ENCODE results near the gene SNTB2. TPM values are rescaled to one million over a fixed set of nuclear protein-coding genes. Genes with fewer than 3 reads are reported as not detected.

Gene SNTB2
- total and polyA plus RNA-seq, 9 of the 15 experiments (the other 6 are each of a cell fraction or from before 2014, with no cell fraction given) = 1.2 to 13.7 (median 5.7) TPM

GRCh38 chr16:69310653-69311532 lies 123.9 kb downstream of the SNTB2 start, which contains the start of gene VPS4A (continued):
- TF ChIP-seq CC2D1A (IDR thresholded peaks at IDR 0.05) = no peak
- no peak for TF ChIP-seq THAP7 (CRISPR knock-in tag; IDR thresholded peaks at IDR 0.05)
- peak; percentile 9 for TF ChIP-seq PCBP1 (IDR thresholded peaks at IDR 0.05; ENCODE audit: low read depth, low read length, poor library complexity, severe bottlenecking)
- no peak for TF ChIP-seq ZNF184 (CRISPR knock-in tag; IDR thresholded peaks at IDR 0.05)
- no peak for TF ChIP-seq ELK3 (CRISPR knock-in tag; IDR thresholded peaks at IDR 0.05)
- TF ChIP-seq SPI1 (IDR thresholded peaks at IDR 0.05; ENCODE audit: borderline replicate concordance, low read depth, low read length) = no peak
- TF ChIP-seq MYC (IDR thresholded peaks at IDR 0.05; ENCODE audit: low read depth, low read length) = peak; percentile 13; the same call in 1 of the 2 replicates
- no peak for TF ChIP-seq MYC (CRISPR knock-in tag; IDR thresholded peaks at IDR 0.05; ENCODE audit: borderline replicate concordance, low read depth)
- peak; percentile 38; the same call in 1 of the 2 replicates for TF ChIP-seq EP400 (IDR thresholded peaks at IDR 0.05)
- no peak for TF ChIP-seq ZNF785 (CRISPR knock-in tag; IDR thresholded peaks at IDR 0.05)
- no peak for TF ChIP-seq TFE3 (CRISPR knock-in tag; IDR thresholded peaks at IDR 0.05)
- TF ChIP-seq CTCF (IDR thresholded peaks at IDR 0.05 in 2 of 3, conservative IDR thresholded peaks at IDR 0.05 in 1 of 3; ENCODE audit: insufficient read depth in 2 of 3, low read depth in 1 of 3, low read length in 3 of 3) = peak; percentile 73 to 96 (median 89)
- TF ChIP-seq SREBF2 (CRISPR knock-in tag; IDR thresholded peaks at IDR 0.05) = no peak
- no peak for TF ChIP-seq SRSF1 (IDR thresholded peaks at IDR 0.05; ENCODE audit: low read depth, low read length)
- peak in 1 of 2 experiments; percentile 33; a peak in 1 of 4 replicates for TF ChIP-seq TEAD1 (CRISPR knock-in tag; IDR thresholded peaks at IDR 0.05)
- TF ChIP-seq POLR2H (tag; IDR thresholded peaks at IDR 0.05; ENCODE audit: low read depth) = peak; percentile 71
- peak; percentile 12 for TF ChIP-seq POLR2B (IDR thresholded peaks at IDR 0.05; ENCODE audit: low read depth, partially characterized antibody)
- no peak for TF ChIP-seq BMI1 (IDR thresholded peaks at IDR 0.05; ENCODE audit: low read length)
- no peak for TF ChIP-seq PREB (CRISPR knock-in tag; IDR thresholded peaks at IDR 0.05)
- TF ChIP-seq ZNF274 (IDR thresholded peaks at IDR 0.05; ENCODE audit: borderline replicate concordance, low read depth, low read length) = no peak
- TF ChIP-seq ZSCAN32 (CRISPR knock-in tag; IDR thresholded peaks at IDR 0.05) = no peak
- peak; percentile 61 for TF ChIP-seq ATF7 (IDR thresholded peaks at IDR 0.05)

All from K562 (cell line).